H9 (cell line): ENCODE measurements around the gene DOK5. TPM values are rescaled to one million over a fixed set of nuclear protein-coding genes. Genes with fewer than 3 reads are reported as not detected.

Source experiments
- DNase-seq: peaks from one replicate; pipeline ENCODE4 v3.0.0-alpha.2; 2017
- H2AFZ ChIP-seq: one replicate; pipeline ENCODE4 v1.6.1; 2013; ENCODE audit warnings: mild to moderate bottlenecking, low read length, control low read depth, moderate library complexity
- H2AK5ac ChIP-seq: 2 replicates; pipeline ENCODE4 v1.6.1; 2013; ENCODE audit warnings: low read length, control low read depth, mixed read lengths; ENCODE audit not compliant: insufficient read length
- H2BK120ac ChIP-seq: one replicate; pipeline ENCODE4 v1.6.1; 2013; ENCODE audit warnings: low read depth, mild to moderate bottlenecking, low read length, control low read depth, inconsistent platforms; ENCODE audit not compliant: poor library complexity, severe bottlenecking
- H2BK12ac ChIP-seq: 2 replicates; pipeline ENCODE4 v1.6.1; 2013; ENCODE audit warnings: low read length, control low read depth, mixed read lengths, low read depth; ENCODE audit not compliant: insufficient read length
- H2BK15ac ChIP-seq: 2 replicates; pipeline ENCODE4 v1.6.1; 2013; ENCODE audit warnings: low read depth, low read length, control low read depth
- H2BK20ac ChIP-seq: one replicate; pipeline ENCODE4 v1.6.1; 2013; ENCODE audit warnings: low read depth, mild to moderate bottlenecking, low read length, control low read depth, inconsistent platforms; ENCODE audit not compliant: poor library complexity, severe bottlenecking
- H2BK5ac ChIP-seq: 2 replicates; pipeline ENCODE4 v1.6.1; 2013; ENCODE audit warnings: low read length, control low read depth, mixed read lengths; ENCODE audit not compliant: insufficient read length
- H3K14ac ChIP-seq: 2 replicates; pipeline ENCODE4 v1.6.1; 2013; ENCODE audit warnings: low read length, control low read depth; ENCODE audit not compliant: insufficient read depth
- H3K18ac ChIP-seq: 2 replicates; pipeline ENCODE4 v1.6.1; 2013; ENCODE audit warnings: low read depth, mild to moderate bottlenecking, mixed read lengths, low read length, control low read depth; ENCODE audit not compliant: insufficient read length
- H3K23ac ChIP-seq: 2 replicates; pipeline ENCODE4 v1.6.1; 2013; ENCODE audit warnings: low read length, control low read depth, mixed read lengths, low read depth; ENCODE audit not compliant: insufficient read length
- H3K23me2 ChIP-seq: 2 replicates; pipeline ENCODE4 v1.6.1; 2013; ENCODE audit warnings: low read depth, mild to moderate bottlenecking, mixed read lengths, low read length, control low read depth; ENCODE audit not compliant: insufficient read length, poor library complexity, severe bottlenecking
- H3K27ac ChIP-seq: 2 replicates; pipeline ENCODE4 v1.5.1; 2013; ENCODE audit warnings: low read length, control low read depth, mixed read lengths, low read depth; ENCODE audit not compliant: insufficient read length
- H3K27me3 ChIP-seq: 2 replicates; pipeline ENCODE4 v1.6.1; 2013; ENCODE audit warnings: low read length, control low read depth, inconsistent platforms; ENCODE audit not compliant: insufficient read depth
- H3K4ac ChIP-seq: 2 replicates; pipeline ENCODE4 v1.6.1; 2013; ENCODE audit warnings: low read depth, mild to moderate bottlenecking, control low read depth, inconsistent platforms, low read length, moderate library complexity
- H3K4me1 ChIP-seq: 2 replicates; pipeline ENCODE4 v1.6.1; 2013; ENCODE audit warnings: low read length, control low read depth, inconsistent platforms; ENCODE audit not compliant: insufficient read depth
- H3K4me2 ChIP-seq: 2 replicates; pipeline ENCODE4 v1.6.1; 2013; ENCODE audit warnings: low read length, control low read depth, mixed read lengths; ENCODE audit not compliant: insufficient read length, insufficient read depth
- H3K56ac ChIP-seq: 2 replicates; pipeline ENCODE4 v1.6.1; 2013; ENCODE audit warnings: low read depth, mild to moderate bottlenecking, mixed read lengths, low read length, control low read depth; ENCODE audit not compliant: insufficient read length
- H3K79me1 ChIP-seq: 2 replicates; pipeline ENCODE4 v1.6.1; 2013; ENCODE audit warnings: low read depth, mild to moderate bottlenecking, moderate library complexity, low read length, control low read depth, inconsistent platforms; ENCODE audit not compliant: insufficient read depth, poor library complexity, severe bottlenecking
- H3K79me2 ChIP-seq: 2 replicates; pipeline ENCODE4 v1.6.1; 2013; ENCODE audit warnings: low read length, control low read depth, inconsistent platforms; ENCODE audit not compliant: insufficient read depth
- H3K9ac ChIP-seq: 2 replicates; pipeline ENCODE4 v1.6.1; 2013; ENCODE audit warnings: low read length, control low read depth, mixed read lengths; ENCODE audit not compliant: insufficient read length; ENCODE audit errors: extremely low read depth
- H3K9me3 ChIP-seq: one replicate; pipeline ENCODE4 v1.6.1; 2013; ENCODE audit warnings: low read depth, low read length, inconsistent platforms; ENCODE audit not compliant: control insufficient read depth
- H3T11ph ChIP-seq: one replicate; pipeline ENCODE4 v1.6.1; 2013; ENCODE audit warnings: mild to moderate bottlenecking, low read length, control low read depth, inconsistent platforms
- H4K20me1 ChIP-seq: one replicate; pipeline ENCODE4 v1.6.1; 2013; ENCODE audit not compliant: control insufficient read depth, insufficient read length, insufficient read depth
- H4K5ac ChIP-seq: 2 replicates; pipeline ENCODE4 v1.6.1; 2013; ENCODE audit warnings: low read depth, mild to moderate bottlenecking, mixed read lengths, low read length, control low read depth; ENCODE audit not compliant: insufficient read length
- H4K8ac ChIP-seq: replicated peaks from 2 replicates; pipeline ENCODE4 v1.6.1; 2013; ENCODE audit warnings: low read length, control low read depth, mixed read lengths, low read depth; ENCODE audit not compliant: insufficient read length
- H4K91ac ChIP-seq: 2 replicates; pipeline ENCODE4 v1.6.1; 2013; ENCODE audit warnings: low read depth, mild to moderate bottlenecking, moderate library complexity, mixed read lengths, low read length, control low read depth; ENCODE audit not compliant: insufficient read length
- H3K27ac Mint-ChIP-seq, 3 experiments: 2 replicates in 2 of 3; 3 replicates in 1 of 3; pipeline ENCODE4 v1.8.0; 2020 to 2021; ENCODE audit warnings: mixed read lengths in 3 of 3, mild to moderate bottlenecking in 1 of 3, moderate library complexity in 1 of 3
- H3K27me3 Mint-ChIP-seq: 2 replicates; pipeline ENCODE4 v1.8.0; 2021; ENCODE audit warnings: low read depth, mild to moderate bottlenecking, moderate library complexity, mixed read lengths
- H3K36me3 Mint-ChIP-seq, 3 experiments: 2 replicates in 2 of 3; 3 replicates in 1 of 3; pipeline ENCODE4 v1.8.0; 2020 to 2021; ENCODE audit warnings: low read depth in 3 of 3, mixed read lengths in 3 of 3; ENCODE audit not compliant: insufficient read depth in 1 of 3
- H3K4me1 Mint-ChIP-seq, 2 experiments: 2 replicates each; pipeline ENCODE4 v1.8.0; 2020; ENCODE audit warnings: mixed read lengths in 2 of 2
- H3K4me3 Mint-ChIP-seq, 2 experiments: 2 replicates in 1 of 2; 3 replicates in 1 of 2; pipeline ENCODE4 v1.8.0; 2020 to 2021; ENCODE audit warnings: mild to moderate bottlenecking in 2 of 2, mixed read lengths in 2 of 2, moderate library complexity in 1 of 2
- H3K9me3 Mint-ChIP-seq, 2 experiments: 2 replicates in 1 of 2; 3 replicates in 1 of 2; pipeline ENCODE4 v1.8.0; 2020; ENCODE audit warnings: mild to moderate bottlenecking in 2 of 2, mixed read lengths in 2 of 2, moderate library complexity in 1 of 2
- CTCF ChIP-seq: fragments of 200-600 bp; sonication (generic); conservative IDR thresholded peaks from 3 replicates; pipeline ENCODE4 v1.8.0; 2021; ENCODE audit warnings: antibody characterized with exemption, mild to moderate bottlenecking
- WGBS: extraction: QIAGEN DNeasy Blood & Tissue Kit; methylation state at CpG from one replicate; pipeline ENCODE4 v1.1.7; 2013; ENCODE audit warnings: missing lambda C conversion rate, low lambda C conversion rate, mixed read lengths; ENCODE audit not compliant: insufficient read length; ENCODE audit errors: extremely low coverage; 5-methylcytosine and 5-hydroxymethylcytosine counted together
- total RNA-seq: library from RNA; stranded (reverse); gene quantifications from 2 replicates; pipeline ENCODE4 v1.2.1, GENCODE V29; 2021

Gene DOK5
- total RNA-seq, 1 experiment from 2014 or later = 4.5 TPM

- Histone ChIP-seq H4K20me1 (no peaks in the 10 kb centered on the region), H2BK5ac (no peak overlapping the region), H3K23me2 (no peaks in the 10 kb centered on the region), H3K4me1 (no peaks in the 10 kb centered on the region; the same call in 1 of the 2 replicates), H3K56ac (no peak overlapping the region), H3K4ac (no peak overlapping the region), H2AFZ (no peak overlapping the region), H4K5ac (no peak overlapping the region), H2BK15ac (no peak overlapping the region), H2AK5ac (no peak overlapping the region), H3K23ac (no peak overlapping the region), H3K79me1 (no peaks in the 10 kb centered on the region), H3K18ac (no peak overlapping the region), H4K8ac (no peak overlapping the region), H3K27me3 (no peaks in the 10 kb centered on the region), H3K9ac (no peak overlapping the region), H2BK120ac (no peak overlapping the region), H3K4me2 (no peak overlapping the region), H3K27ac (no peak overlapping the region), H3T11ph (no peak overlapping the region), H3K79me2 (no peaks in the 10 kb centered on the region), H2BK12ac (no peak overlapping the region), H3K14ac (no peak overlapping the region), H2BK20ac (no peak overlapping the region), H3K9me3 (no peaks in the 10 kb centered on the region), H4K91ac (no peak overlapping the region)
- H3K4me3 Mint-ChIP-seq = no peak overlapping the region
- H3K36me3 Mint-ChIP-seq = no peaks in the 10 kb centered on the region; a peak in 1 of 7 replicates
- TF ChIP-seq CTCF = no peak
- no peaks in the 10 kb centered on the region for H3K9me3 Mint-ChIP-seq
- no CpG with 5 or more reads among the region's 5 CpGs for WGBS
- peaks cover 12 to 14% of the 10 kb centered on the region in 2 experiments for H3K4me1 Mint-ChIP-seq
- no peak for DNase-seq
- peaks cover 5% of the 10 kb centered on the region for H3K27me3 Mint-ChIP-seq
- H3K27ac Mint-ChIP-seq = no peak overlapping the region
These were observed 205.0 kb downstream of the DOK5 start for GRCh38 chr20:54680439-54680838.
